Measurements from ENCODE around the gene NR1I3.

DNA sequence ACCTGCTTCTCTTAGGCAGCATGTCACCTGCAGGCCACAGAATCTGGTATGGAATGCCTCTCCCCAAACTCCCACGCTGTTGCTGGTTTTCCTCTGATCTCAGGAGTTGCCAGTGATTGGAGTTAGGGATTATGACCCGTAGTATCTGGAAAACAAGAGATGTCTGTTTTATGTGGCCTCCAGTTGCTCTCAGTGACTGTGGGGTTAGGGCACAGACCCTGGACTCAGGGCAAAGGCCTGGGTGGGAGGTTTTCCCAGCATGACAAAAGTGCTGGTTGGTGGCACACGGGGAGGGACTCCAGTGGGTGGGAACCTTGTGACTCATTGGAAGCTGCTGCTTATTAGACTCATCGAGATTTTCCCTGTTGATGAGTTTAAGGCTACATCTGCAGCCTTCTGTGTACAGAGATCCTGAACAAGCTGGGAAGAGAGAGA is at the start of gene NR1I3:
- no peak for TF ChIP-seq POLR2A (IDR thresholded peaks at IDR 0.05)
- TF ChIP-seq, protein P1, sequence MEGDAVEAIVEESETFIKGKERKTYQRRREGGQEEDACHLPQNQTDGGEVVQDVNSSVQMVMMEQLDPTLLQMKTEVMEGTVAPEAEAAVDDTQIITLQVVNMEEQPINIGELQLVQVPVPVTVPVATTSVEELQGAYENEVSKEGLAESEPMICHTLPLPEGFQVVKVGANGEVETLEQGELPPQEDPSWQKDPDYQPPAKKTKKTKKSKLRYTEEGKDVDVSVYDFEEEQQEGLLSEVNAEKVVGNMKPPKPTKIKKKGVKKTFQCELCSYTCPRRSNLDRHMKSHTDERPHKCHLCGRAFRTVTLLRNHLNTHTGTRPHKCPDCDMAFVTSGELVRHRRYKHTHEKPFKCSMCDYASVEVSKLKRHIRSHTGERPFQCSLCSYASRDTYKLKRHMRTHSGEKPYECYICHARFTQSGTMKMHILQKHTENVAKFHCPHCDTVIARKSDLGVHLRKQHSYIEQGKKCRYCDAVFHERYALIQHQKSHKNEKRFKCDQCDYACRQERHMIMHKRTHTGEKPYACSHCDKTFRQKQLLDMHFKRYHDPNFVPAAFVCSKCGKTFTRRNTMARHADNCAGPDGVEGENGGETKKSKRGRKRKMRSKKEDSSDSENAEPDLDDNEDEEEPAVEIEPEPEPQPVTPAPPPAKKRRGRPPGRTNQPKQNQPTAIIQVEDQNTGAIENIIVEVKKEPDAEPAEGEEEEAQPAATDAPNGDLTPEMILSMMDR (IDR thresholded peaks at IDR 0.05): no peak
